Measurements from ENCODE around the gene CHORDC1.

GRCh38 chr11:90218606-90219005 is 4.2 kb downstream of the CHORDC1 start:
- TF ChIP-seq POLR2A (IDR thresholded peaks at IDR 0.05) (no peak), CTCF (IDR thresholded peaks at IDR 0.05) (no peak), EP300 (IDR thresholded peaks at IDR 0.05) (no peak), POLR2AphosphoS5 (IDR thresholded peaks at IDR 0.05) (no peak)
